Measurements from ENCODE around the gene CLIC3.

Gene CLIC3

DNA sequence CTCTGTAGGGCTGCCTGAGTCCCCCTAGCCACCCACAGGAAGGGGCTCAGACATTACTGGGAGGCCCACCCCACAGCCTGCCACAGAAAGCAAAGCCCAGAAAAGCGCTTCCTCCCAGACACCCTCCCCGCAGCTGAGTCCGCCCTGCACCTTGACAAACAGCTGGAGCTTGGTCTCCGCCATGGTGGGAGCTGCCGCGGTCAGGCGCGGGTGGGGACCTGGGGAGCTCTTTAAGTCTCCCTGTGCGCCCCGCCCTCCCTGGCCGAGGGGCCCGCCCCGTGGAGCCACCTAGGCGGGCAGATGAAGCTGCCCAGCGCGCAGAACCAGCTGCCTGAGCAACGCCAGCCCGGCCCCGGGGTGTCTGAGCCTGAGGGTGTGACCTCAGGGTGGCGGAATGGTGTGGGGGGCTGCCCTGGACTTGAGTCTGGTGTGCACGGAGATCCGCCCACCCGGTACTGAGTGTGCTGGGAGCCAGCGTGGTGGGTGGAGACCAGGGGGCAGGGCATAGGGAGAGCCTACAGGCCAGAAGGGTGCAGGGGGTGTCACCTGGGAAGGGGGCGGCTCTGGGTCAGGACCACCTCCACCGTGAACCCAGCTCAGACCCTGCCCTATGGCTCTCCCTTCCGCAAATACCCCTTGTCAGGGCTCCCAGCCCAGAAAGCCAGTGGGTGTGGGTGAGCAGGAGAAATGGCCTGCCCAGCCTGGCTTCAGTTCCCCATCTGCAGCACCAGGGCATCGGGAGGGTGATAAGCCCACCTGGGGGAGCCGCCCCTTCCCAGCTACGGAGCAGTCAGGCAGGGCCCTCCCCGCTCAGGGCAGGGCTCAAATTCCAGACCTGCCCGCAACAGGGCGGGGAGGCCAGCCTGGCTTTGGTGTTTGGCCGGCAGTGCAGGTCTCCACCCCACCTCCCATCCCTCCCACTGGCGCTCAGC is at the start of gene CLIC3:
TSS of gene CLIC3 (minus strand) at position 208 of the 932 bp plus-strand sequence. CDS start at position 183, 25 bp downstream.
- Histone ChIP-seq H3K4me3 (ENCODE audit: low read depth in 1 of 2, low read length in 2 of 2) (no peak within 1 kb of the TSS), H3K9ac (ENCODE audit: low read depth, low read length) (no peak within 1 kb of the TSS; the same call in 1 of the 2 replicates), H3K4me2 (ENCODE audit: insufficient read depth, low read length) (no peak within 1 kb of the TSS), H3K27me3 (ENCODE audit: insufficient read depth, low read length, poor library complexity) (no peaks in the 10 kb centered on the region), H3K4me1 (ENCODE audit: insufficient read depth, low read length) (peaks cover 16% of the 10 kb centered on the region), H3K79me2 (ENCODE audit: insufficient read depth, low read length) (peaks cover 16% of the 10 kb centered on the region), H3K36me3 (ENCODE audit: insufficient read depth, low read length) (peaks cover 12% of the 10 kb centered on the region), H2AFZ (ENCODE audit: low read depth, low read length) (no peak within 1 kb of the TSS), H3K9me3 (ENCODE audit: insufficient read depth, low read length, severe bottlenecking) (no peaks in the 10 kb centered on the region), H4K20me1 (ENCODE audit: insufficient read depth, low read length) (peaks cover 26% of the 10 kb centered on the region), H3K27ac (ENCODE audit: low read length) (no peak within 1 kb of the TSS)
- TF ChIP-seq, protein P1, sequence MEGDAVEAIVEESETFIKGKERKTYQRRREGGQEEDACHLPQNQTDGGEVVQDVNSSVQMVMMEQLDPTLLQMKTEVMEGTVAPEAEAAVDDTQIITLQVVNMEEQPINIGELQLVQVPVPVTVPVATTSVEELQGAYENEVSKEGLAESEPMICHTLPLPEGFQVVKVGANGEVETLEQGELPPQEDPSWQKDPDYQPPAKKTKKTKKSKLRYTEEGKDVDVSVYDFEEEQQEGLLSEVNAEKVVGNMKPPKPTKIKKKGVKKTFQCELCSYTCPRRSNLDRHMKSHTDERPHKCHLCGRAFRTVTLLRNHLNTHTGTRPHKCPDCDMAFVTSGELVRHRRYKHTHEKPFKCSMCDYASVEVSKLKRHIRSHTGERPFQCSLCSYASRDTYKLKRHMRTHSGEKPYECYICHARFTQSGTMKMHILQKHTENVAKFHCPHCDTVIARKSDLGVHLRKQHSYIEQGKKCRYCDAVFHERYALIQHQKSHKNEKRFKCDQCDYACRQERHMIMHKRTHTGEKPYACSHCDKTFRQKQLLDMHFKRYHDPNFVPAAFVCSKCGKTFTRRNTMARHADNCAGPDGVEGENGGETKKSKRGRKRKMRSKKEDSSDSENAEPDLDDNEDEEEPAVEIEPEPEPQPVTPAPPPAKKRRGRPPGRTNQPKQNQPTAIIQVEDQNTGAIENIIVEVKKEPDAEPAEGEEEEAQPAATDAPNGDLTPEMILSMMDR (IDR thresholded peaks at IDR 0.05; ENCODE audit: borderline replicate concordance, extremely low read depth, low read length, poor library complexity, severe bottlenecking) = no peak
- no peak for TF ChIP-seq EZH2 (IDR thresholded peaks at IDR 0.05; ENCODE audit: borderline replicate concordance, low read depth, low read length, severe bottlenecking)
- ATAC-seq (ENCODE audit: insufficient read depth, low read depth) (peak; percentile 54), DNase-seq (peak; percentile 66)

- no peak overlapping the region for H3K4me2 ChIP-seq (ENCODE audit: insufficient read depth, low read length)
- peak; percentile 58 for TF ChIP-seq EZH2 (IDR thresholded peaks at IDR 0.05; ENCODE audit: borderline replicate concordance, low read depth, low read length, severe bottlenecking)
- TF ChIP-seq, protein P1 (IDR thresholded peaks at IDR 0.05; ENCODE audit: borderline replicate concordance, extremely low read depth, low read length, poor library complexity, severe bottlenecking) = no peak
- no peak overlapping the region for H2AFZ ChIP-seq (ENCODE audit: low read depth, low read length)
- no peaks in the 10 kb centered on the region for H3K4me1 ChIP-seq (ENCODE audit: insufficient read depth, low read length)
- no peaks in the 10 kb centered on the region for H3K9me3 ChIP-seq (ENCODE audit: insufficient read depth, low read length, severe bottlenecking)
- no peak for DNase-seq
- H3K9ac ChIP-seq (ENCODE audit: low read depth, low read length) = no peak overlapping the region
- no peak overlapping the region for H3K27ac ChIP-seq (ENCODE audit: low read length)
- H4K20me1 ChIP-seq (ENCODE audit: insufficient read depth, low read length) = peaks cover 30% of the 10 kb centered on the region
- ATAC-seq (ENCODE audit: insufficient read depth, low read depth) = no peak
- no peaks in the 10 kb centered on the region for H3K36me3 ChIP-seq (ENCODE audit: insufficient read depth, low read length)
- no peaks in the 10 kb centered on the region for H3K79me2 ChIP-seq (ENCODE audit: insufficient read depth, low read length)
- peaks cover 41% of the 10 kb centered on the region for H3K27me3 ChIP-seq (ENCODE audit: insufficient read depth, low read length, poor library complexity)
- no peak overlapping the region for H3K4me3 ChIP-seq (ENCODE audit: low read depth in 1 of 2, low read length in 2 of 2)
Observed at GRCh38 chr9:137045294-137046087, 49.1 kb upstream of the CLIC3 start.

GRCh38 chr9:137044502-137045177 is 48.3 kb upstream of the CLIC3 start:
- ATAC-seq (ENCODE audit: insufficient read depth, low read depth) = no peak
- no peak overlapping the region for H3K27ac ChIP-seq (ENCODE audit: low read length)
- no peak overlapping the region for H3K4me3 ChIP-seq (ENCODE audit: low read depth in 1 of 2, low read length in 2 of 2)

More at GRCh38 chr9:137044502-137045177, 48.3 kb upstream of the CLIC3 start:
- Histone ChIP-seq H3K9me3 (ENCODE audit: insufficient read depth, low read length, severe bottlenecking) (no peaks in the 10 kb centered on the region), H3K9ac (ENCODE audit: low read depth, low read length) (no peak overlapping the region), H3K4me2 (ENCODE audit: insufficient read depth, low read length) (no peak overlapping the region), H3K4me1 (ENCODE audit: insufficient read depth, low read length) (no peaks in the 10 kb centered on the region), H2AFZ (ENCODE audit: low read depth, low read length) (no peak overlapping the region), H3K27me3 (ENCODE audit: insufficient read depth, low read length, poor library complexity) (peaks cover 32% of the 10 kb centered on the region), H3K79me2 (ENCODE audit: insufficient read depth, low read length) (no peaks in the 10 kb centered on the region), H4K20me1 (ENCODE audit: insufficient read depth, low read length) (peaks cover 25% of the 10 kb centered on the region), H3K36me3 (ENCODE audit: insufficient read depth, low read length) (no peaks in the 10 kb centered on the region)
- no peak for DNase-seq
- TF ChIP-seq, protein P1 (IDR thresholded peaks at IDR 0.05; ENCODE audit: borderline replicate concordance, extremely low read depth, low read length, poor library complexity, severe bottlenecking) = no peak

Data from DND-41 (cell line).